Head of caudate nucleus (tissue), 42 donors: Measurements from ENCODE around the gene SLC35B1.
A peak's percentile ranks its signal among the peaks of the same experiment; 100 is the strongest.

ENCODE experiments used
- DNase-seq, 42 donors: peaks; one replicate each; pipeline versions ENCODE4 v3.0.0 to v3.0.0-alpha.2; 2020 to 2021; ENCODE audit warnings: mixed read lengths in 7 of 42
- intact Hi-C: fragments of 100-400 bp; cut with DNase I; formaldehyde crosslinking; loops from one replicate; pipeline ENCODE4 v1.15.0; 2022

Gene SLC35B1

GRCh38 chr17:49707608-49708514 lies at the start of gene SLC35B1:
TSS of gene SLC35B1 (minus strand) at chr17:49707964. CDS start at chr17:49707833, 131 bp downstream.
- DNase-seq, result peak; percentile 99 to 100 (median 99)
- intact Hi-C loops, result loop anchor here (2.0 kb wide), 1 partner anchor 81 kb away; the partner anchor contains the start of gene KAT7

GRCh38 chr17:49757151-49757777 lies 49.5 kb upstream of the SLC35B1 start:
- intact Hi-C loops, result no loop called here
- peak in 3 of 42 donors; percentile 21 to 36 (median 23) for DNase-seq

GRCh38 chr17:49756323-49757150 lies 48.8 kb upstream of the SLC35B1 start:
- DNase-seq, result peak in 1 of 42 donors; percentile 9
- intact Hi-C loops, result no loop called here

GRCh38 chr17:49755663-49756283 lies 48.0 kb upstream of the SLC35B1 start:
- intact Hi-C loops, result no loop called here
- no peak for DNase-seq

GRCh38 chr17:49753959-49754391 lies 46.2 kb upstream of the SLC35B1 start:
- DNase-seq, result no peak
- intact Hi-C loops, result no loop called here

GRCh38 chr17:49752508-49752907 lies 44.7 kb upstream of the SLC35B1 start:
- intact Hi-C loops, result no loop called here
- no peak for DNase-seq

GRCh38 chr17:49749730-49750129 lies 42.0 kb upstream of the SLC35B1 start:
- intact Hi-C loops, result no loop called here
- no peak for DNase-seq

GRCh38 chr17:49748791-49749190 lies 41.0 kb upstream of the SLC35B1 start:
- DNase-seq, result no peak

GRCh38 chr17:49748223-49748622 lies 40.5 kb upstream of the SLC35B1 start:
- intact Hi-C loops, result no loop called here
- no peak for DNase-seq

More at GRCh38 chr17:49748791-49749190, 41.0 kb upstream of the SLC35B1 start:
- intact Hi-C loops, result no loop called here

- DNase-seq, result no peak
- intact Hi-C loops, result no loop called here
Measured at GRCh38 chr17:49747632-49748031, 39.9 kb upstream of the SLC35B1 start.

- intact Hi-C loops, result no loop called here
- peak in 1 of 42 donors; percentile 14 for DNase-seq
Measured at GRCh38 chr17:49746791-49747490, 39.2 kb upstream of the SLC35B1 start.

GRCh38 chr17:49745175-49746139 lies 37.7 kb upstream of the SLC35B1 start:
- intact Hi-C loops, result no loop called here
- no peak for DNase-seq

- DNase-seq, result no peak
Measured at GRCh38 chr17:49742166-49742638, 34.4 kb upstream of the SLC35B1 start.

GRCh38 chr17:49741692-49742076 lies 33.9 kb upstream of the SLC35B1 start:
- intact Hi-C loops, result no loop called here
- no peak for DNase-seq

More at GRCh38 chr17:49742166-49742638, 34.4 kb upstream of the SLC35B1 start:
- intact Hi-C loops, result no loop called here

- intact Hi-C loops, result no loop called here
- DNase-seq, result no peak
Measured at GRCh38 chr17:49741009-49741691, 33.4 kb upstream of the SLC35B1 start.

GRCh38 chr17:49739641-49740271 lies 32.0 kb upstream of the SLC35B1 start:
- DNase-seq, result peak in 31 of 42 donors; percentile 6 to 53 (median 26)
- intact Hi-C loops, result no loop called here
